Loucy (cell line): Measurements from ENCODE around the gene OTUD1.

Source experiments
- CTCF ChIP-seq: fragments of 200-600 bp; sonication (generic); conservative IDR thresholded peaks from 2 replicates; pipeline ENCODE4 v1.5.1; 2014; ENCODE audit warnings: mild to moderate bottlenecking, antibody characterized with exemption, low read length
- EZH2phosphoT487 ChIP-seq: fragments of 200-600 bp; IDR thresholded peaks from 2 replicates; pipeline ENCODE4 v1.6.1; 2018; ENCODE audit warnings: antibody characterized with exemption, mild to moderate bottlenecking, moderate library complexity, borderline replicate concordance

GRCh38 chr10:23481363-23481961 is 42.6 kb downstream of the OTUD1 start:
- TF ChIP-seq CTCF (no peak), EZH2phosphoT487 (no peak)
